Vagina (tissue), 2 donors: ENCODE measurements around the gene NOL4L.

Source experiments
- POLR2A ChIP-seq, 2 donors: fragments of 450-650 bp; IDR thresholded peaks; one replicate each; pipeline ENCODE4 v1.6.1; 2017; ENCODE audit warnings: antibody characterized with exemption in 2 of 2, mild to moderate bottlenecking in 2 of 2, moderate library complexity in 2 of 2
- POLR2AphosphoS5 ChIP-seq, 2 donors: sonication (generic); formaldehyde crosslinking; IDR thresholded peaks; one replicate each; pipeline ENCODE4 v1.9.0; 2017; ENCODE audit warnings: antibody characterized with exemption in 2 of 2, mild to moderate bottlenecking in 2 of 2, low read depth in 1 of 2; ENCODE audit not compliant: insufficient read depth in 1 of 2

DNA sequence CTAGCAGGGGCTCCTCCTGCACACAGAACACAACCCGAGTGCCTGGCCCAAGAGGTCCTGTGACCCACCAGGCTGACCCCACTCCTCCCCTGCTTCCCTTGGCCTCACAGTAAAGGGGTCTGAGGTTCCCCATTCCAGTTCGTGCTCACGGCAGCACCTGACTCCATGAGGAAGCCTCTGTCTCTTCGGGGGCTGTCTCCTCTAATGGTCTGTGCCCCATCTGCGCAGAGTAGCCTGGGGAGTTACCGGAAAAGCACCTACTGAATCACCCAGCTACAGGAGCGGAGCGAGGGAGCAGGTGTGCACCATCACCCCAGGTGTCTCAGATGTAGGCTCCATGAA lies 133.8 kb downstream of the NOL4L start:
- TF ChIP-seq POLR2AphosphoS5 (IDR thresholded peaks at IDR 0.05; ENCODE audit: insufficient read depth in 1 of 2, low read depth in 1 of 2) (no peak), POLR2A (IDR thresholded peaks at IDR 0.05) (no peak)
